SK-N-SH treated with all-trans-retinoic acid at 6 μM for 48 hours (cell line): ENCODE measurements around the gene LAGE3.

ENCODE experiments used
- ATAC-seq: fragments of 200-7000 bp; cut with Tn5 transposase; 3 replicates; pipeline ENCODE4 v1.9.1; 2020; ENCODE audit warnings: mild to moderate bottlenecking, moderate library complexity
- CREB5 ChIP-seq: fragments of 250-450 bp; sonication (Bioruptor Pico); IDR thresholded peaks from 2 replicates; pipeline ENCODE4 v1.5.1; 2020; ENCODE audit warnings: low read depth, mild to moderate bottlenecking, moderate library complexity
- CSDC2 ChIP-seq: fragments of 250-450 bp; sonication (Bioruptor Pico); IDR thresholded peaks from 2 replicates; pipeline ENCODE4 v1.5.0; 2020; ENCODE audit warnings: mild to moderate bottlenecking, moderate library complexity
- CSRNP3 ChIP-seq: fragments of 250-450 bp; sonication (Bioruptor Pico); IDR thresholded peaks from 2 replicates; pipeline ENCODE4 v1.5.1; 2021; ENCODE audit warnings: mild to moderate bottlenecking, moderate library complexity
- ESRRG ChIP-seq: fragments of 250-450 bp; sonication (Bioruptor Pico); IDR thresholded peaks from 2 replicates; pipeline ENCODE4 v1.6.1; 2021; ENCODE audit warnings: mild to moderate bottlenecking
- GLIS3 ChIP-seq: fragments of 250-450 bp; sonication (Bioruptor Pico); IDR thresholded peaks from 2 replicates; pipeline ENCODE4 v1.5.0; 2020; ENCODE audit warnings: mild to moderate bottlenecking, moderate library complexity
- ISL1 ChIP-seq: fragments of 250-450 bp; sonication (Bioruptor Pico); IDR thresholded peaks from 2 replicates; pipeline ENCODE4 v2.1.2; 2022; ENCODE audit warnings: mild to moderate bottlenecking, moderate library complexity
- PATZ1 ChIP-seq: fragments of 250-450 bp; sonication (Bioruptor Pico); IDR thresholded peaks from 2 replicates; pipeline ENCODE4 v1.8.0; 2020; ENCODE audit warnings: mild to moderate bottlenecking, moderate library complexity, borderline replicate concordance
- SNAI2 ChIP-seq: fragments of 250-450 bp; sonication (Bioruptor Pico); IDR thresholded peaks from 2 replicates; pipeline ENCODE4 v1.5.0; 2020; ENCODE audit warnings: mild to moderate bottlenecking, moderate library complexity
- TCF4 ChIP-seq: fragments of 250-450 bp; sonication (Bioruptor Pico); IDR thresholded peaks from 2 replicates; pipeline ENCODE4 v1.8.0; 2021; ENCODE audit warnings: mild to moderate bottlenecking, moderate library complexity, borderline replicate concordance
- TOX ChIP-seq: fragments of 250-450 bp; sonication (Bioruptor Pico); IDR thresholded peaks from 2 replicates; pipeline ENCODE4 v1.8.0; 2021; ENCODE audit warnings: mild to moderate bottlenecking, moderate library complexity, borderline replicate concordance
- TSHZ2 ChIP-seq: fragments of 250-450 bp; sonication (Bioruptor Pico); IDR thresholded peaks from 2 replicates; pipeline ENCODE4 v1.5.0; 2020; ENCODE audit warnings: mild to moderate bottlenecking, moderate library complexity
- ZC3H10 ChIP-seq: fragments of 250-450 bp; sonication (Bioruptor Pico); IDR thresholded peaks from 2 replicates; pipeline ENCODE4 v1.5.1; 2021; ENCODE audit warnings: mild to moderate bottlenecking, moderate library complexity
- ZFP30 ChIP-seq: fragments of 450-650 bp; formaldehyde crosslinking; IDR thresholded peaks from 2 replicates; pipeline ENCODE4 v1.5.0; 2022; ENCODE audit warnings: mild to moderate bottlenecking, moderate library complexity
- ZNF70 ChIP-seq: fragments of 450-650 bp; formaldehyde crosslinking; IDR thresholded peaks from 2 replicates; pipeline ENCODE4 v1.5.0; 2020; ENCODE audit warnings: mild to moderate bottlenecking, moderate library complexity
- ZNF8 ChIP-seq: fragments of 450-650 bp; formaldehyde crosslinking; IDR thresholded peaks from 2 replicates; pipeline ENCODE4 v1.5.0; 2020; ENCODE audit warnings: mild to moderate bottlenecking, moderate library complexity

Gene LAGE3

GRCh38 chrX:154481911-154482601 lies 3.0 kb upstream of the LAGE3 start (continued):
- TF ChIP-seq CSRNP3 (CRISPR knock-in tag) (no peak), CREB5 (no peak), PATZ1 (CRISPR knock-in tag) (no peak), ISL1 (CRISPR knock-in tag) (no peak), ZFP30 (CRISPR knock-in tag) (no peak)

- no peak for ATAC-seq
- TF ChIP-seq PATZ1 (CRISPR knock-in tag): no peak
- no peak for TF ChIP-seq CSDC2 (CRISPR knock-in tag)
- TF ChIP-seq ISL1 (CRISPR knock-in tag): no peak
- TF ChIP-seq ZC3H10: no peak
- TF ChIP-seq CREB5: no peak
- TF ChIP-seq TSHZ2: no peak
- no peak for TF ChIP-seq CSRNP3 (CRISPR knock-in tag)
- no peak for TF ChIP-seq ESRRG (CRISPR knock-in tag)
Observed at GRCh38 chrX:154481195-154481594, 2.1 kb upstream of the LAGE3 start.

- ATAC-seq: peak; percentile 13
- TF ChIP-seq GLIS3 (CRISPR knock-in tag): no peak
- no peak for TF ChIP-seq TSHZ2
- TF ChIP-seq TCF4 (CRISPR knock-in tag): no peak
- TF ChIP-seq TOX (CRISPR knock-in tag): no peak
- no peak for TF ChIP-seq ESRRG (CRISPR knock-in tag)
- TF ChIP-seq ZNF8 (CRISPR knock-in tag): no peak
- no peak for TF ChIP-seq CSRNP3 (CRISPR knock-in tag)
- TF ChIP-seq SNAI2 (CRISPR knock-in tag): no peak
- TF ChIP-seq ZNF70 (CRISPR knock-in tag): no peak
Observed at GRCh38 chrX:154477891-154478477, 1.1 kb downstream of the LAGE3 start.
